H1 (cell line): Measurements from ENCODE around the gene HACD2. TPM values are rescaled to one million over a fixed set of nuclear protein-coding genes. Genes with fewer than 3 reads are reported as not detected.

Experiments used
- CTCF ChIA-PET: fragments of 300-600 bp; sonication (Branson Sonifier 250); formaldehyde crosslinking; loops from one replicate; lab custom pipeline; 2021; ENCODE audit not compliant: partially characterized antibody; lab: Charles Lee
- POLR2A ChIA-PET: fragments of 300-600 bp; sonication (Branson Sonifier 250); formaldehyde crosslinking; loops from one replicate; lab custom pipeline; 2021; ENCODE audit warnings: inconsistent platforms; ENCODE audit not compliant: partially characterized antibody; lab: Charles Lee
- DNase-seq, 2 experiments: peaks; one replicate each; pipeline versions ENCODE4 v3.0.0 to v3.0.0-alpha.2; 2010 to 2022; ENCODE audit warnings: low spot score in 2 of 2, low read depth in 1 of 2, mixed read lengths in 1 of 2
- FAIRE-seq: peaks from 2 replicates; lab custom pipeline; 2011; peaks lifted over from hg19 to GRCh38; lab: Jason Lieb, UNC
- H2AFZ ChIP-seq: 2 replicates; pipeline ENCODE4 v1.8.1; 2012; ENCODE audit warnings: low read length, inconsistent platforms
- H2AK5ac ChIP-seq: 2 replicates; pipeline ENCODE4 v1.6.1; 2013; ENCODE audit warnings: low read depth, low read length
- H2BK120ac ChIP-seq: replicated peaks from 2 replicates; pipeline ENCODE3; 2013; ENCODE audit warnings: low read depth, low read length, inconsistent platforms
- H2BK12ac ChIP-seq: 2 replicates; pipeline ENCODE4 v1.6.1; 2013; ENCODE audit warnings: low read depth, low read length
- H2BK15ac ChIP-seq: 2 replicates; pipeline ENCODE4 v1.6.1; 2013; ENCODE audit warnings: low read length
- H2BK20ac ChIP-seq: 2 replicates; pipeline ENCODE4 v1.6.1; 2013; ENCODE audit warnings: low read length
- H2BK5ac ChIP-seq: 2 replicates; pipeline ENCODE4 v1.6.1; 2013; ENCODE audit warnings: low read depth, low read length
- H3K14ac ChIP-seq: 2 replicates; pipeline ENCODE4 v1.6.1; 2013; ENCODE audit warnings: inconsistent platforms; ENCODE audit not compliant: insufficient read length
- H3K18ac ChIP-seq: 2 replicates; pipeline ENCODE4 v1.6.1; 2013; ENCODE audit warnings: low read length; ENCODE audit errors: extremely low read depth
- H3K23ac ChIP-seq: 2 replicates; pipeline ENCODE4 v1.6.1; 2013; ENCODE audit warnings: inconsistent platforms; ENCODE audit not compliant: insufficient read length
- H3K23me2 ChIP-seq: 2 replicates; pipeline ENCODE4 v1.6.1; 2013; ENCODE audit warnings: low read depth, low read length
- H3K27ac ChIP-seq: 2 replicates; pipeline ENCODE4 v1.6.1; 2011; ENCODE audit warnings: low read depth, low read length, inconsistent platforms
- H3K27me3 ChIP-seq, 4 experiments: replicated peaks in 1 of 4; 1 replicate in 1 of 4; 2 replicates in 3 of 4; pipeline versions ENCODE4 v1.6.1 to v1.8.1; 2011 to 2013; ENCODE audit warnings: low read length in 3 of 4, mild to moderate bottlenecking in 3 of 4, inconsistent platforms in 2 of 4, mixed read lengths in 2 of 4, moderate library complexity in 1 of 4; ENCODE audit not compliant: control insufficient read depth in 3 of 4, insufficient read depth in 3 of 4; ENCODE audit errors: extremely low read depth in 1 of 4
- H3K36me3 ChIP-seq, 4 experiments: 2 replicates each; pipeline versions ENCODE4 v1.6.1 to v1.8.1; 2011 to 2013; ENCODE audit warnings: mild to moderate bottlenecking in 4 of 4, low read length in 3 of 4, moderate library complexity in 2 of 4, control low read depth in 1 of 4, inconsistent platforms in 1 of 4; ENCODE audit not compliant: insufficient read depth in 4 of 4, control insufficient read depth in 2 of 4
- H3K4ac ChIP-seq: replicated peaks from 2 replicates; pipeline ENCODE3; 2013; ENCODE audit warnings: low read length, low read depth, mixed read lengths, inconsistent platforms; ENCODE audit not compliant: insufficient read length
- H3K4me1 ChIP-seq, 4 experiments: replicated peaks in 1 of 4; 1 replicate in 1 of 4; 2 replicates in 3 of 4; pipeline versions ENCODE4 v1.6.1 to v1.8.1; 2011 to 2013; ENCODE audit warnings: low read length in 3 of 4, inconsistent platforms in 2 of 4, mixed read lengths in 1 of 4; ENCODE audit not compliant: insufficient read depth in 4 of 4, control insufficient read depth in 3 of 4
- H3K4me2 ChIP-seq, 2 experiments: 2 replicates each; pipeline versions ENCODE4 v1.6.1 to v1.8.1; 2011 to 2013; ENCODE audit warnings: low read depth in 2 of 2, low read length in 2 of 2, control low read depth in 1 of 2, inconsistent platforms in 1 of 2, mild to moderate bottlenecking in 1 of 2; ENCODE audit not compliant: insufficient read depth in 1 of 2
- H3K4me3 ChIP-seq, 4 experiments: fragments of 200-600, 300-600 bp in 1 of 4; sonication (generic), shearing (Covaris generic), sonication (Bioruptor Twin) in 1 of 4; 2 replicates each; pipeline versions ENCODE4 v1.5.1 to v1.8.1; 2011 to 2016; ENCODE audit warnings: low read length in 4 of 4, low read depth in 3 of 4, control low read depth in 2 of 4, inconsistent platforms in 2 of 4, mild to moderate bottlenecking in 2 of 4, mixed read lengths in 1 of 4, moderate library complexity in 1 of 4; ENCODE audit not compliant: insufficient read depth in 2 of 4; ENCODE audit errors: extremely low read depth in 1 of 4
- H3K56ac ChIP-seq: replicated peaks from 2 replicates; pipeline ENCODE3; 2013; ENCODE audit warnings: low read depth, mild to moderate bottlenecking, mixed read lengths, low read length, inconsistent platforms; ENCODE audit not compliant: insufficient read length
- H3K79me1 ChIP-seq: 2 replicates; pipeline ENCODE4 v1.6.1; 2013; ENCODE audit warnings: low read depth, low read length, control low read depth
- H3K79me2 ChIP-seq, 2 experiments: 2 replicates each; pipeline versions ENCODE4 v1.6.1 to v1.8.1; 2012 to 2013; ENCODE audit warnings: low read length in 2 of 2, mild to moderate bottlenecking in 2 of 2, inconsistent platforms in 1 of 2; ENCODE audit not compliant: insufficient read depth in 2 of 2, control insufficient read depth in 1 of 2
- H3K9ac ChIP-seq, 4 experiments: replicated peaks in 1 of 4; 1 replicate in 1 of 4; 2 replicates in 3 of 4; pipeline versions ENCODE4 v1.6.1 to v1.8.1; 2011 to 2013; ENCODE audit warnings: low read depth in 3 of 4, low read length in 3 of 4, control low read depth in 2 of 4, mild to moderate bottlenecking in 2 of 4, moderate library complexity in 2 of 4, inconsistent platforms in 1 of 4; ENCODE audit errors: extremely low read depth in 1 of 4
- H3K9me3 ChIP-seq, 2 experiments: 2 replicates each; pipeline versions ENCODE4 v1.6.1 to v1.8.1; 2012 to 2013; ENCODE audit warnings: mild to moderate bottlenecking in 2 of 2, moderate library complexity in 2 of 2, control low read depth in 1 of 2, inconsistent platforms in 1 of 2, low read depth in 1 of 2, low read length in 1 of 2, mixed read lengths in 1 of 2; ENCODE audit not compliant: insufficient read depth in 2 of 2
- H4K20me1 ChIP-seq, 2 experiments: replicated peaks in 1 of 2; 2 replicates each; pipeline versions ENCODE3 to v1.8.1; 2011 to 2013; ENCODE audit warnings: inconsistent platforms in 2 of 2, low read length in 2 of 2, mild to moderate bottlenecking in 1 of 2; ENCODE audit not compliant: insufficient read depth in 2 of 2, control insufficient read depth in 1 of 2
- H4K5ac ChIP-seq: 2 replicates; pipeline ENCODE4 v1.6.1; 2013; ENCODE audit warnings: low read length, low read depth, mixed read lengths, inconsistent platforms; ENCODE audit not compliant: insufficient read length
- H4K8ac ChIP-seq: 2 replicates; pipeline ENCODE4 v1.8.0; 2013; ENCODE audit warnings: mild to moderate bottlenecking, moderate library complexity, low read length, inconsistent platforms; ENCODE audit not compliant: insufficient read depth; ENCODE audit errors: extremely low read depth
- H4K91ac ChIP-seq: replicated peaks from 2 replicates; pipeline ENCODE3; 2013; ENCODE audit warnings: low read length, mixed read lengths, inconsistent platforms; ENCODE audit not compliant: insufficient read length
- CHD1 ChIP-seq: IDR thresholded peaks from 2 replicates; pipeline ENCODE4 v1.6.1; 2012; ENCODE audit warnings: low read depth, low read length, improper control_type of control experiment
- CHD2 ChIP-seq: IDR thresholded peaks from 2 replicates; pipeline ENCODE4 v1.6.1; 2012; ENCODE audit warnings: low read length, improper control_type of control experiment
- WGBS, 2 experiments: shearing (Covaris generic) in 1 of 2; methylation state at CpG; one replicate each; pipeline versions ENCODE4 v1.1.6 to v1.1.7; 2013 to 2015; ENCODE audit warnings: low lambda C conversion rate in 2 of 2, mixed read lengths in 2 of 2, inconsistent platforms in 1 of 2, low coverage in 1 of 2, missing lambda C conversion rate in 1 of 2; ENCODE audit not compliant: insufficient replicate concordance in 2 of 2, insufficient coverage in 1 of 2, insufficient read length in 1 of 2; ENCODE audit errors: extremely low coverage in 1 of 2, missing lambda C conversion rate in 1 of 2; 5-methylcytosine and 5-hydroxymethylcytosine counted together
- polyA plus RNA-seq, 7 experiments: library from polyadenylated mRNA; depleted of rRNA in 3 of 7; stranded (reverse) in 5 of 7; unstranded in 2 of 7; fragments of >200 nt in 5 of 7; fragments of 200-250 nt in 2 of 7; gene quantifications; 1 replicate in 5 of 7; 2 replicates in 1 of 7; 4 replicates in 1 of 7; pipeline versions ENCODE4 v1.2.1 to v1.2.3, GENCODE V29; 2011 to 2013; ENCODE audit warnings: missing spikeins in 2 of 7, mixed read lengths in 2 of 7
- total RNA-seq: library from RNA; stranded (reverse); fragmentation: NEBNext Ultra II Directional; extraction: Animal tissue kit (Norgen Biotek cat#: 25700); gene quantifications from 2 replicates; pipeline ENCODE4 v1.2.1, GENCODE V29; 2021

Gene HACD2
- total and polyA plus RNA-seq, 2 of the 8 experiments (the other 6 are each of a cell fraction or from before 2014, with no cell fraction given) = 24.9 to 31.2 TPM

GRCh38 chr3:123475786-123476185 lies 109.1 kb downstream of the HACD2 start:
- POLR2A ChIA-PET = no interaction called here
- TF ChIP-seq CHD2 = no peak
- TF ChIP-seq CHD1 = no peak

More at GRCh38 chr3:123475786-123476185, 109.1 kb downstream of the HACD2 start:
- Histone ChIP-seq H2AFZ (no peak overlapping the region), H3K4ac (no peak overlapping the region), H2BK15ac (no peak overlapping the region), H2BK12ac (no peak overlapping the region), H3K79me1 (no peaks in the 10 kb centered on the region), H3K14ac (no peak overlapping the region), H2BK20ac (no peak overlapping the region), H3K56ac (no peak overlapping the region), H3K79me2 (no peaks in the 10 kb centered on the region), H3K9me3 (no peaks in the 10 kb centered on the region), H3K9ac (no peak overlapping the region), H4K91ac (no peak overlapping the region), H3K23me2 (no peaks in the 10 kb centered on the region), H2BK5ac (no peak overlapping the region), H3K23ac (no peak overlapping the region), H3K27ac (no peak overlapping the region), H3K27me3 (no peaks in the 10 kb centered on the region; a peak in 1 of 7 replicates), H3K36me3 (no peaks in the 10 kb centered on the region), H2BK120ac (no peak overlapping the region), H2AK5ac (no peak overlapping the region), H4K5ac (no peak overlapping the region), H4K8ac (no peak overlapping the region), H3K4me3 (no peak overlapping the region), H3K18ac (no peak overlapping the region; the same call in 1 of the 2 replicates), H4K20me1 (no peaks in the 10 kb centered on the region), H3K4me2 (no peak overlapping the region), H3K4me1 (no peaks in the 10 kb centered on the region)
- DNase-seq (no peak), FAIRE-seq (no peak)
- CTCF ChIA-PET = interaction anchor here (0.7 to 2.4 kb wide), 10 partner anchors 9 to 149 kb away, joined by 3 to 10 read pairs (median 3); no protein-coding TSS in a partner anchor
- WGBS, 2 experiments = 87% methylated on average over 6 of the region's 7 CpGs; no CpG with 5 or more reads in 1 of the 2 experiments
